GM23338 (cell line): ENCODE results near the gene FXYD6. TPM values are rescaled to one million over a fixed set of nuclear protein-coding genes. Genes with fewer than 3 reads are reported as not detected.

ENCODE experiments used
- ATAC-seq: fragments of 200-7000 bp; cut with Tn5 transposase; 3 replicates; pipeline ENCODE4 v1.9.1; 2020
- DNase-seq: peaks from one replicate; pipeline ENCODE4 v3.0.0-alpha.2; 2015; ENCODE audit warnings: low spot score
- H2AFZ ChIP-seq: fragments of 200-600 bp; sonication (generic); 2 replicates; pipeline ENCODE4 v1.8.0; 2016; ENCODE audit warnings: antibody characterized with exemption, mild to moderate bottlenecking, moderate library complexity
- H3F3A ChIP-seq: fragments of 200-600 bp; sonication (generic); replicated peaks from 2 replicates; pipeline ENCODE4 v1.8.0; 2017; ENCODE audit warnings: antibody characterized with exemption, mixed run types, low read depth
- H3K27ac ChIP-seq: fragments of 200-600 bp; sonication (generic); 2 replicates; pipeline ENCODE4 v1.6.1; 2016; ENCODE audit warnings: low read depth
- H3K27me3 ChIP-seq: fragments of 200-600 bp; sonication (generic); 2 replicates; pipeline ENCODE4 v1.8.0; 2016; ENCODE audit warnings: mild to moderate bottlenecking, mixed run types, moderate library complexity; ENCODE audit not compliant: insufficient read depth
- H3K36me3 ChIP-seq: fragments of 200-600 bp; sonication (generic); 2 replicates; pipeline ENCODE4 v1.8.0; 2016; ENCODE audit warnings: mild to moderate bottlenecking; ENCODE audit not compliant: insufficient read depth
- H3K4me1 ChIP-seq: fragments of 200-600 bp; sonication (generic); 2 replicates; pipeline ENCODE4 v1.8.0; 2016; ENCODE audit warnings: mild to moderate bottlenecking, moderate library complexity; ENCODE audit not compliant: insufficient read depth
- H3K4me2 ChIP-seq: fragments of 200-600 bp; sonication (generic); 2 replicates; pipeline ENCODE4 v1.7.1; 2017; ENCODE audit warnings: mixed run types
- H3K4me3 ChIP-seq: fragments of 200-600 bp; sonication (generic); 2 replicates; pipeline ENCODE4 v1.6.1; 2016; ENCODE audit warnings: mixed run types
- H3K79me2 ChIP-seq: fragments of 200-600 bp; sonication (generic); replicated peaks from 2 replicates; pipeline ENCODE4 v1.8.0; 2017; ENCODE audit warnings: mild to moderate bottlenecking; ENCODE audit not compliant: insufficient read depth
- H3K9me2 ChIP-seq: fragments of 200-600 bp; sonication (generic); 2 replicates; pipeline ENCODE4 v1.8.0; 2017; ENCODE audit not compliant: insufficient read depth
- H4K20me1 ChIP-seq: fragments of 200-600 bp; sonication (generic); replicated peaks from 2 replicates; pipeline ENCODE4 v1.8.0; 2017; ENCODE audit warnings: mild to moderate bottlenecking; ENCODE audit not compliant: insufficient read depth
- H3K27ac Mint-ChIP-seq: 2 replicates; pipeline ENCODE4 v1.8.0; 2020; ENCODE audit warnings: inconsistent platforms, mild to moderate bottlenecking, moderate library complexity, mixed read lengths
- H3K27me3 Mint-ChIP-seq: 3 replicates; pipeline ENCODE4 v1.8.0; 2022; ENCODE audit warnings: low read depth, mild to moderate bottlenecking, moderate library complexity, mixed read lengths, inconsistent platforms; ENCODE audit not compliant: insufficient read depth, poor library complexity
- H3K36me3 Mint-ChIP-seq: 3 replicates; pipeline ENCODE4 v1.8.0; 2021; ENCODE audit warnings: low read depth, mild to moderate bottlenecking, inconsistent platforms, moderate library complexity, mixed read lengths
- H3K4me1 Mint-ChIP-seq: 3 replicates; pipeline ENCODE4 v1.8.0; 2020; ENCODE audit warnings: mild to moderate bottlenecking, inconsistent platforms, mixed read lengths
- H3K4me3 Mint-ChIP-seq: 3 replicates; pipeline ENCODE4 v1.8.0; 2021; ENCODE audit warnings: moderate library complexity, mild to moderate bottlenecking, inconsistent platforms, mixed read lengths
- H3K9me3 Mint-ChIP-seq: 3 replicates; pipeline ENCODE4 v1.8.0; 2020; ENCODE audit warnings: moderate library complexity, mild to moderate bottlenecking, inconsistent platforms, mixed read lengths
- CREB1 ChIP-seq: fragments of 250-450 bp; sonication (Bioruptor Pico); IDR thresholded peaks from 2 replicates; pipeline ENCODE4 v1.5.0; 2020; ENCODE audit warnings: low read depth, mild to moderate bottlenecking, moderate library complexity
- EZH2 ChIP-seq: fragments of 200-600 bp; sonication (generic); IDR thresholded peaks from one replicate; pipeline ENCODE4 v1.8.0; 2017; ENCODE audit warnings: antibody characterized with exemption, mild to moderate bottlenecking, low read depth; ENCODE audit not compliant: unreplicated experiment
- EZH2phosphoT487 ChIP-seq: fragments of 200-600 bp; sonication (generic); IDR thresholded peaks from one replicate; pipeline ENCODE4 v1.8.1; 2018; ENCODE audit warnings: antibody characterized with exemption; ENCODE audit not compliant: unreplicated experiment
- JUNB ChIP-seq: IDR thresholded peaks from one replicate; pipeline ENCODE4 v1.6.1; 2016; ENCODE audit warnings: antibody characterized with exemption; ENCODE audit not compliant: unreplicated experiment
- NANOG ChIP-seq: IDR thresholded peaks from 2 replicates; pipeline ENCODE4 v1.6.1; 2016; ENCODE audit warnings: antibody characterized with exemption, borderline replicate concordance
- POLR2AphosphoS5 ChIP-seq: IDR thresholded peaks from 2 replicates; pipeline ENCODE4 v1.6.1; 2016; ENCODE audit warnings: antibody characterized with exemption, low read depth
- STAT1 ChIP-seq: IDR thresholded peaks from one replicate; pipeline ENCODE4 v1.6.1; 2016; ENCODE audit warnings: antibody characterized with exemption; ENCODE audit not compliant: unreplicated experiment
- ZNF114 ChIP-seq: fragments of 250-450 bp; sonication (Bioruptor Pico); IDR thresholded peaks from 2 replicates; pipeline ENCODE4 v1.5.0; 2020; ENCODE audit warnings: mild to moderate bottlenecking, moderate library complexity
- ZNF331 ChIP-seq: fragments of 250-450 bp; sonication (Bioruptor Pico); IDR thresholded peaks from 2 replicates; pipeline ENCODE4 v1.5.0; 2020; ENCODE audit warnings: low read depth, mild to moderate bottlenecking, moderate library complexity
- polyA plus RNA-seq: library from polyadenylated mRNA; unstranded; fragments of >200 nt; fragmentation: Nextera tagmentation; extraction: Ambion mirVana; gene quantifications from 2 replicates; pipeline ENCODE4 v1.2.1, GENCODE V29; 2016
- total RNA-seq: library from RNA; depleted of rRNA; stranded (reverse); fragments of >200 nt; shearing (Covaris generic); gene quantifications from 2 replicates; pipeline ENCODE4 v1.2.3, GENCODE V29; 2014
- TF ChIP-seq, protein P1 (sequence below), 2 experiments: fragments of 200-600 bp in 1 of 2; sonication (generic) in 1 of 2; conservative IDR thresholded peaks; 2 replicates each; pipeline versions ENCODE4 v1.5.1 to v1.6.1; 2016 to 2017; ENCODE audit warnings: antibody characterized with exemption in 2 of 2, low read depth in 2 of 2, mild to moderate bottlenecking in 2 of 2, moderate library complexity in 1 of 2
- TF ChIP-seq, protein P2 (sequence below): fragments of 250-450 bp; sonication (Bioruptor Pico); IDR thresholded peaks from 2 replicates; pipeline ENCODE4 v1.5.0; 2020; ENCODE audit warnings: mild to moderate bottlenecking, moderate library complexity
- TF ChIP-seq, protein P3 (sequence below): IDR thresholded peaks from one replicate; pipeline ENCODE4 v1.6.1; 2018; ENCODE audit warnings: antibody characterized with exemption; ENCODE audit not compliant: unreplicated experiment
- TF ChIP-seq, protein P4 (sequence below): IDR thresholded peaks from 2 replicates; pipeline ENCODE4 v1.6.1; 2016; ENCODE audit warnings: antibody characterized with exemption

FXYD6 gene
- total and polyA plus RNA-seq, 2 experiments from 2014 or later, result 26.2 to 30.7 TPM

DNA sequence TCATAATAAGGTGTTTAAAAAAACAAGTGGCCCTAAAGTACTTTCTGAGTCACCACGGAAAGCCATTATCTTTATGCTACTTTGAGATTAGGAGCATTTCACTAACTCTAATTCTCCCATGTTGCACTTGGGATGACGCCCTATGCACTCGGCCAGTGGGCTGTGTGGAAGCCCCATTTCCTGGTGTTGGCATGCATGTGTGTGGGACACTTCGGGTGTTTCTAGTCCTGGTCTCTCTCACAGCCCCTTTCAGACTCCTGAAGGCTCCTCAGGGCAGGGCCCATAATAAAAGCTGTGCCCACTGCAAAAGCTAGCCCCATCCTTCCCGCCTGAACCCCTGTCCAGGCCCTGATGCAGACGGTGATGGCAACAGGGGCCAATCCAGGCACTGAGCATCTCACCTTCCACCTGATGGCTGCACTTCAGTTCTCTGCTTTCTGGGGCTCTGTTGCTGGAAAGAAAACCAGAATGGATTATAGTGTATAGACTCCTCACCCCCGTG is 37.0 kb downstream of the FXYD6 start:
- Histone ChIP-seq H3K27me3 (no peaks in the 10 kb centered on the region), H3K79me2 (no peaks in the 10 kb centered on the region), H3F3A (no peaks in the 10 kb centered on the region), H4K20me1 (no peaks in the 10 kb centered on the region), H3K4me1 (no peaks in the 10 kb centered on the region), H3K4me2 (no peak overlapping the region), H3K27ac (no peak overlapping the region), H3K36me3 (no peaks in the 10 kb centered on the region), H3K4me3 (no peak overlapping the region), H3K9me2 (no peaks in the 10 kb centered on the region), H2AFZ (no peak overlapping the region)
- Mint-ChIP-seq H3K9me3 (no peaks in the 10 kb centered on the region), H3K36me3 (no peaks in the 10 kb centered on the region), H3K4me1 (peaks cover 13% of the 10 kb centered on the region), H3K4me3 (no peak overlapping the region), H3K27ac (no peak overlapping the region), H3K27me3 (no peaks in the 10 kb centered on the region)
- TF ChIP-seq EZH2, result no peak
- no peak for TF ChIP-seq JUNB
- TF ChIP-seq NANOG, result no peak
- TF ChIP-seq, protein P1, sequence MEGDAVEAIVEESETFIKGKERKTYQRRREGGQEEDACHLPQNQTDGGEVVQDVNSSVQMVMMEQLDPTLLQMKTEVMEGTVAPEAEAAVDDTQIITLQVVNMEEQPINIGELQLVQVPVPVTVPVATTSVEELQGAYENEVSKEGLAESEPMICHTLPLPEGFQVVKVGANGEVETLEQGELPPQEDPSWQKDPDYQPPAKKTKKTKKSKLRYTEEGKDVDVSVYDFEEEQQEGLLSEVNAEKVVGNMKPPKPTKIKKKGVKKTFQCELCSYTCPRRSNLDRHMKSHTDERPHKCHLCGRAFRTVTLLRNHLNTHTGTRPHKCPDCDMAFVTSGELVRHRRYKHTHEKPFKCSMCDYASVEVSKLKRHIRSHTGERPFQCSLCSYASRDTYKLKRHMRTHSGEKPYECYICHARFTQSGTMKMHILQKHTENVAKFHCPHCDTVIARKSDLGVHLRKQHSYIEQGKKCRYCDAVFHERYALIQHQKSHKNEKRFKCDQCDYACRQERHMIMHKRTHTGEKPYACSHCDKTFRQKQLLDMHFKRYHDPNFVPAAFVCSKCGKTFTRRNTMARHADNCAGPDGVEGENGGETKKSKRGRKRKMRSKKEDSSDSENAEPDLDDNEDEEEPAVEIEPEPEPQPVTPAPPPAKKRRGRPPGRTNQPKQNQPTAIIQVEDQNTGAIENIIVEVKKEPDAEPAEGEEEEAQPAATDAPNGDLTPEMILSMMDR (conservative IDR thresholded peaks at IDR 0.05; ENCODE audit: low read depth in 2 of 2), result no peak
- TF ChIP-seq, protein P2, sequence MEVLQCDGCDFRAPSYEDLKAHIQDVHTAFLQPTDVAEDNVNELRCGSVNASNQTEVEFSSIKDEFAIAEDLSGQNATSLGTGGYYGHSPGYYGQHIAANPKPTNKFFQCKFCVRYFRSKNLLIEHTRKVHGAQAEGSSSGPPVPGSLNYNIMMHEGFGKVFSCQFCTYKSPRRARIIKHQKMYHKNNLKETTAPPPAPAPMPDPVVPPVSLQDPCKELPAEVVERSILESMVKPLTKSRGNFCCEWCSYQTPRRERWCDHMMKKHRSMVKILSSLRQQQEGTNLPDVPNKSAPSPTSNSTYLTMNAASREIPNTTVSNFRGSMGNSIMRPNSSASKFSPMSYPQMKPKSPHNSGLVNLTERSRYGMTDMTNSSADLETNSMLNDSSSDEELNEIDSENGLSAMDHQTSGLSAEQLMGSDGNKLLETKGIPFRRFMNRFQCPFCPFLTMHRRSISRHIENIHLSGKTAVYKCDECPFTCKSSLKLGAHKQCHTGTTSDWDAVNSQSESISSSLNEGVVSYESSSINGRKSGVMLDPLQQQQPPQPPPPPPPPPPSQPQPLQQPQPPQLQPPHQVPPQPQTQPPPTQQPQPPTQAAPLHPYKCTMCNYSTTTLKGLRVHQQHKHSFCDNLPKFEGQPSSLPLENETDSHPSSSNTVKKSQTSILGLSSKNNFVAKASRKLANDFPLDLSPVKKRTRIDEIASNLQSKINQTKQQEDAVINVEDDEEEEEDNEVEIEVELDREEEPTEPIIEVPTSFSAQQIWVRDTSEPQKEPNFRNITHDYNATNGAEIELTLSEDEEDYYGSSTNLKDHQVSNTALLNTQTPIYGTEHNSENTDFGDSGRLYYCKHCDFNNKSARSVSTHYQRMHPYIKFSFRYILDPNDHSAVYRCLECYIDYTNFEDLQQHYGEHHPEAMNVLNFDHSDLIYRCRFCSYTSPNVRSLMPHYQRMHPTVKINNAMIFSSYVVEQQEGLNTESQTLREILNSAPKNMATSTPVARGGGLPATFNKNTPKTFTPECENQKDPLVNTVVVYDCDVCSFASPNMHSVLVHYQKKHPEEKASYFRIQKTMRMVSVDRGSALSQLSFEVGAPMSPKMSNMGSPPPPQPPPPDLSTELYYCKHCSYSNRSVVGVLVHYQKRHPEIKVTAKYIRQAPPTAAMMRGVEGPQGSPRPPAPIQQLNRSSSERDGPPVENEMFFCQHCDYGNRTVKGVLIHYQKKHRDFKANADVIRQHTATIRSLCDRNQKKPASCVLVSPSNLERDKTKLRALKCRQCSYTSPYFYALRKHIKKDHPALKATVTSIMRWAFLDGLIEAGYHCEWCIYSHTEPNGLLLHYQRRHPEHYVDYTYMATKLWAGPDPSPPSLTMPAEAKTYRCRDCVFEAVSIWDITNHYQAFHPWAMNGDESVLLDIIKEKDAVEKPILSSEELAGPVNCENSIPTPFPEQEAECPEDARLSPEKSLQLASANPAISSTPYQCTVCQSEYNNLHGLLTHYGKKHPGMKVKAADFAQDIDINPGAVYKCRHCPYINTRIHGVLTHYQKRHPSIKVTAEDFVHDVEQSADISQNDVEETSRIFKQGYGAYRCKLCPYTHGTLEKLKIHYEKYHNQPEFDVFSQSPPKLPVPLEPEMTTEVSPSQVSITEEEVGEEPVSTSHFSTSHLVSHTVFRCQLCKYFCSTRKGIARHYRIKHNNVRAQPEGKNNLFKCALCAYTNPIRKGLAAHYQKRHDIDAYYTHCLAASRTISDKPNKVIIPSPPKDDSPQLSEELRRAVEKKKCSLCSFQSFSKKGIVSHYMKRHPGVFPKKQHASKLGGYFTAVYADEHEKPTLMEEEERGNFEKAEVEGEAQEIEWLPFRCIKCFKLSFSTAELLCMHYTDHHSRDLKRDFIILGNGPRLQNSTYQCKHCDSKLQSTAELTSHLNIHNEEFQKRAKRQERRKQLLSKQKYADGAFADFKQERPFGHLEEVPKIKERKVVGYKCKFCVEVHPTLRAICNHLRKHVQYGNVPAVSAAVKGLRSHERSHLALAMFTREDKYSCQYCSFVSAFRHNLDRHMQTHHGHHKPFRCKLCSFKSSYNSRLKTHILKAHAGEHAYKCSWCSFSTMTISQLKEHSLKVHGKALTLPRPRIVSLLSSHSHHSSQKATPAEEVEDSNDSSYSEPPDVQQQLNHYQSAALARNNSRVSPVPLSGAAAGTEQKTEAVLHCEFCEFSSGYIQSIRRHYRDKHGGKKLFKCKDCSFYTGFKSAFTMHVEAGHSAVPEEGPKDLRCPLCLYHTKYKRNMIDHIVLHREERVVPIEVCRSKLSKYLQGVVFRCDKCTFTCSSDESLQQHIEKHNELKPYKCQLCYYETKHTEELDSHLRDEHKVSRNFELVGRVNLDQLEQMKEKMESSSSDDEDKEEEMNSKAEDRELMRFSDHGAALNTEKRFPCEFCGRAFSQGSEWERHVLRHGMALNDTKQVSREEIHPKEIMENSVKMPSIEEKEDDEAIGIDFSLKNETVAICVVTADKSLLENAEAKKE (CRISPR knock-in tag), result no peak
- no peak for TF ChIP-seq CREB1 (CRISPR knock-in tag)
- no peak for TF ChIP-seq STAT1
- TF ChIP-seq POLR2AphosphoS5, result no peak
- TF ChIP-seq, protein P3, sequence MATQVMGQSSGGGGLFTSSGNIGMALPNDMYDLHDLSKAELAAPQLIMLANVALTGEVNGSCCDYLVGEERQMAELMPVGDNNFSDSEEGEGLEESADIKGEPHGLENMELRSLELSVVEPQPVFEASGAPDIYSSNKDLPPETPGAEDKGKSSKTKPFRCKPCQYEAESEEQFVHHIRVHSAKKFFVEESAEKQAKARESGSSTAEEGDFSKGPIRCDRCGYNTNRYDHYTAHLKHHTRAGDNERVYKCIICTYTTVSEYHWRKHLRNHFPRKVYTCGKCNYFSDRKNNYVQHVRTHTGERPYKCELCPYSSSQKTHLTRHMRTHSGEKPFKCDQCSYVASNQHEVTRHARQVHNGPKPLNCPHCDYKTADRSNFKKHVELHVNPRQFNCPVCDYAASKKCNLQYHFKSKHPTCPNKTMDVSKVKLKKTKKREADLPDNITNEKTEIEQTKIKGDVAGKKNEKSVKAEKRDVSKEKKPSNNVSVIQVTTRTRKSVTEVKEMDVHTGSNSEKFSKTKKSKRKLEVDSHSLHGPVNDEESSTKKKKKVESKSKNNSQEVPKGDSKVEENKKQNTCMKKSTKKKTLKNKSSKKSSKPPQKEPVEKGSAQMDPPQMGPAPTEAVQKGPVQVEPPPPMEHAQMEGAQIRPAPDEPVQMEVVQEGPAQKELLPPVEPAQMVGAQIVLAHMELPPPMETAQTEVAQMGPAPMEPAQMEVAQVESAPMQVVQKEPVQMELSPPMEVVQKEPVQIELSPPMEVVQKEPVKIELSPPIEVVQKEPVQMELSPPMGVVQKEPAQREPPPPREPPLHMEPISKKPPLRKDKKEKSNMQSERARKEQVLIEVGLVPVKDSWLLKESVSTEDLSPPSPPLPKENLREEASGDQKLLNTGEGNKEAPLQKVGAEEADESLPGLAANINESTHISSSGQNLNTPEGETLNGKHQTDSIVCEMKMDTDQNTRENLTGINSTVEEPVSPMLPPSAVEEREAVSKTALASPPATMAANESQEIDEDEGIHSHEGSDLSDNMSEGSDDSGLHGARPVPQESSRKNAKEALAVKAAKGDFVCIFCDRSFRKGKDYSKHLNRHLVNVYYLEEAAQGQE, result no peak
- TF ChIP-seq EZH2phosphoT487, result no peak
- no peak for TF ChIP-seq ZNF114 (CRISPR knock-in tag)
- TF ChIP-seq, protein P4, sequence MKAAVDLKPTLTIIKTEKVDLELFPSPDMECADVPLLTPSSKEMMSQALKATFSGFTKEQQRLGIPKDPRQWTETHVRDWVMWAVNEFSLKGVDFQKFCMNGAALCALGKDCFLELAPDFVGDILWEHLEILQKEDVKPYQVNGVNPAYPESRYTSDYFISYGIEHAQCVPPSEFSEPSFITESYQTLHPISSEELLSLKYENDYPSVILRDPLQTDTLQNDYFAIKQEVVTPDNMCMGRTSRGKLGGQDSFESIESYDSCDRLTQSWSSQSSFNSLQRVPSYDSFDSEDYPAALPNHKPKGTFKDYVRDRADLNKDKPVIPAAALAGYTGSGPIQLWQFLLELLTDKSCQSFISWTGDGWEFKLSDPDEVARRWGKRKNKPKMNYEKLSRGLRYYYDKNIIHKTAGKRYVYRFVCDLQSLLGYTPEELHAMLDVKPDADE, result no peak
- TF ChIP-seq ZNF331 (CRISPR knock-in tag), result no peak
- ATAC-seq (no peak), DNase-seq (no peak)
